Brain microvascular endothelial cell (primary cell): ENCODE data around the gene DPEP3.
"Not testable (repeated sequence)": the region's sequence is repeated elsewhere in the genome, so short reads cannot be mapped to it uniquely, and the experiment has no call there.

Experiments
- DNase-seq: peaks from one replicate; pipeline ENCODE4 v3.0.0-alpha.2; 2020
- H3K27ac ChIP-seq: fragments of 250-450 bp; sonication (Bioruptor Pico); 2 replicates; pipeline ENCODE4 v1.5.1; 2020; ENCODE audit warnings: mild to moderate bottlenecking, moderate library complexity
- H3K27me3 ChIP-seq: fragments of 250-450 bp; sonication (Bioruptor Pico); replicated peaks from 2 replicates; pipeline ENCODE4 v1.5.1; 2020; ENCODE audit warnings: mild to moderate bottlenecking
- H3K36me3 ChIP-seq: fragments of 250-450 bp; sonication (Bioruptor Pico); replicated peaks from 2 replicates; pipeline ENCODE4 v1.5.1; 2020; ENCODE audit warnings: mild to moderate bottlenecking
- H3K4me3 ChIP-seq: 2 replicates; pipeline ENCODE4 v1.5.1; 2011; ENCODE audit warnings: low read depth, mild to moderate bottlenecking, control low read depth, low read length, moderate library complexity
- CTCF ChIP-seq: IDR thresholded peaks from 2 replicates; pipeline ENCODE4 v1.5.1; 2011; ENCODE audit warnings: low read depth, mild to moderate bottlenecking, moderate library complexity, low read length, control low read depth, inconsistent platforms; ENCODE audit errors: missing control alignments
- in situ Hi-C: cut with HindIII; loops from 2 replicates; pipeline ENCODE4 v1.10.0; 2017; ENCODE audit warnings: low sequenced_read_pairs, low pct_ligation_motif_present

Gene DPEP3

GRCh38 chr16:68005211-68005610, 24.9 kb upstream of the DPEP3 start:
- Histone ChIP-seq H3K27me3 (no peaks in the 10 kb centered on the region), H3K4me3 (no peak overlapping the region), H3K27ac (no peak overlapping the region), H3K36me3 (no peaks in the 10 kb centered on the region)
- no peak for TF ChIP-seq CTCF
- in situ Hi-C loops, result no loop called here
- no peak for DNase-seq

GRCh38 chr16:68003031-68003430, 22.7 kb upstream of the DPEP3 start:
- in situ Hi-C loops, result no loop called here
- Histone ChIP-seq H3K4me3 (no peak overlapping the region), H3K27me3 (no peaks in the 10 kb centered on the region), H3K36me3 (no peaks in the 10 kb centered on the region), H3K27ac (no peak overlapping the region)
- no peak for TF ChIP-seq CTCF
- peak; percentile 68 for DNase-seq

- H3K36me3 ChIP-seq, result no peaks in the 10 kb centered on the region
- TF ChIP-seq CTCF, result no peak
- in situ Hi-C loops, result no loop called here
- H3K27ac ChIP-seq, result no peak overlapping the region
- no peak overlapping the region for H3K4me3 ChIP-seq
- H3K27me3 ChIP-seq, result no peaks in the 10 kb centered on the region
- DNase-seq, result no peak
Measured at GRCh38 chr16:68000450-68000849, 20.2 kb upstream of the DPEP3 start.

- no peak for DNase-seq
- in situ Hi-C loops, result no loop called here
- no peak for TF ChIP-seq CTCF
- Histone ChIP-seq H3K27ac (no peak overlapping the region), H3K4me3 (no peak overlapping the region), H3K27me3 (no peaks in the 10 kb centered on the region), H3K36me3 (no peaks in the 10 kb centered on the region)
Measured at GRCh38 chr16:67999985-68000384, 19.7 kb upstream of the DPEP3 start.

- H3K4me3 ChIP-seq, DNase-seq, in situ Hi-C loops, H3K27ac ChIP-seq, H3K27me3 ChIP-seq, H3K36me3 ChIP-seq: not testable (repeated sequence)
Measured at GRCh38 chr16:67998779-67999688, 18.7 kb upstream of the DPEP3 start, which contains the start of gene DPEP2. Gene DPEP2, minus strand, starts transcription at chr16:67999484. Its CDS starts 6,272 bp downstream, at chr16:67993212.

GRCh38 chr16:67998231-67998778, 18.0 kb upstream of the DPEP3 start:
- H3K27ac ChIP-seq, DNase-seq, H3K4me3 ChIP-seq, in situ Hi-C loops, H3K27me3 ChIP-seq, H3K36me3 ChIP-seq: not testable (repeated sequence)
